Memory B cell (primary cell): ENCODE results near the gene TMTC2.

Experiments used
- ATAC-seq: fragments of 150-1000 bp; cut with Tn5 transposase; 2 replicates; pipeline ENCODE4 v1.10.0; 2021; ENCODE audit warnings: low read depth, mild to moderate bottlenecking, moderate library complexity
- DNase-seq, 2 donors: peaks; one replicate each; pipeline ENCODE4 v3.0.0; 2022; ENCODE audit warnings: low spot score in 2 of 2
- H3K27ac Mint-ChIP-seq: one replicate; pipeline ENCODE4 v1.8.0; 2022; ENCODE audit warnings: mild to moderate bottlenecking, moderate library complexity, mixed read lengths
- H3K27me3 Mint-ChIP-seq: one replicate; pipeline ENCODE4 v1.8.0; 2022; ENCODE audit warnings: mixed read lengths
- H3K36me3 Mint-ChIP-seq: one replicate; pipeline ENCODE4 v1.8.0; 2022; ENCODE audit warnings: mild to moderate bottlenecking, mixed read lengths
- H3K4me1 Mint-ChIP-seq: one replicate; pipeline ENCODE4 v1.8.0; 2022; ENCODE audit warnings: mixed read lengths
- H3K4me3 Mint-ChIP-seq: one replicate; pipeline ENCODE4 v1.8.0; 2022; ENCODE audit warnings: mild to moderate bottlenecking, moderate library complexity, mixed read lengths
- H3K9me3 Mint-ChIP-seq: one replicate; pipeline ENCODE4 v1.8.0; 2022; ENCODE audit warnings: mixed read lengths

The TMTC2 gene

DNA sequence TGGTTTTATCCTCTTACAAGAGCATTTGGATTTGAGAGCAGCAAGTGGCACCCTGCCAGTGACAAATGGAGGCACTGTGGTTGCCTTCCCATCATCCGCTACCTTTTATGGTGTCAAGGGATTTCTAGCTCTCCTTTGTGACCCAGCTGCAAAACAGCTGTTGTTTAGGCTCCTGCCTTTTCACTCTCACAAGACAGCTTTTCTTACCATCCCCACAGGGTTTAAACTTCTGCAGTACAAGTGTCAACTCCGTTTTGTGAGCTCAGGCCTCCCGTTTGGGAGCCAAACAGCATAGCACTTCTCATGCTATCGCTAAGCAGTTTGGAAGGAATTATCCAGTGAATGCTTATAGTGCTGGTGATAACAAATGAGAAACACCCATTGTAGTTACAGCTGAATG lies 331.4 kb downstream of the TMTC2 start:
- no peak for ATAC-seq
- Mint-ChIP-seq H3K36me3 (no peaks in the 10 kb centered on the region), H3K4me3 (no peak overlapping the region)

DNA sequence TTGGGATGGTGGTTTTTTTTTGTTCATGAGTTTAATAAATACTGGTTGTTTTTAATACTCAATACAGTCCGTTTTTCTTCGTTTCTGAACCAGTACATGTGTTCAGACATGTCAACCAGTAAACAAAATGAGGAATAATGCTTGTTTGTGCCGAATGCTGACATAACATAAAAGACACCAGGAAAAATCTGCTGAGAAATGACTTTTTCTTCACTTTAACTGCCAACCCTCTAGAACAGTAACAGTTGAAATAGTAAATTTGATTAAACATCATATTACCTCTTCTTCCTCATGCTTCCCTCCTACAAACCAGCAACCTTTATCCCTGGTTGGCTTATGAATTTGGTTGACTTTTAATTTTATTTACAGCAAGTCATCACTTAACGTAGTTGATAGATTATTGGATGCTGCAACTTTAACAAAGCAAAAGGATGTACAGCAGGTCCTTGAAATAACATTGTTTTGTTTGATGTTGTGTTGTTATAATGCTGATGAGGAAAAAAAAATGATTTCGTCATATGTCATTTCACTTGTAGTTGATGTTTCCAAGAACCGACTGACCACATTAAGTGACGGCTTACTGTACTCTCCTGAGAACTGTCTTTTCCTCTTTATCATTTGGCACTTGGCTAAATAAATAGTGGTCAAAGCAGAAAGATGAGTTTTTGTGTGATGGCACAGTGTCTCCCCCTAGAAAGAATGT lies 340.5 kb downstream of the TMTC2 start:
- Mint-ChIP-seq H3K27me3 (no peaks in the 10 kb centered on the region), H3K9me3 (no peaks in the 10 kb centered on the region), H3K27ac (no peak overlapping the region), H3K4me1 (no peaks in the 10 kb centered on the region), H3K36me3 (no peaks in the 10 kb centered on the region), H3K4me3 (no peak overlapping the region)
- DNase-seq (no peak), ATAC-seq (no peak)

More for the DNA sequence above, 331.4 kb downstream of the TMTC2 start:
- Mint-ChIP-seq H3K4me1 (no peaks in the 10 kb centered on the region), H3K27ac (no peak overlapping the region), H3K9me3 (no peaks in the 10 kb centered on the region), H3K27me3 (no peaks in the 10 kb centered on the region)
- DNase-seq = no peak

DNA sequence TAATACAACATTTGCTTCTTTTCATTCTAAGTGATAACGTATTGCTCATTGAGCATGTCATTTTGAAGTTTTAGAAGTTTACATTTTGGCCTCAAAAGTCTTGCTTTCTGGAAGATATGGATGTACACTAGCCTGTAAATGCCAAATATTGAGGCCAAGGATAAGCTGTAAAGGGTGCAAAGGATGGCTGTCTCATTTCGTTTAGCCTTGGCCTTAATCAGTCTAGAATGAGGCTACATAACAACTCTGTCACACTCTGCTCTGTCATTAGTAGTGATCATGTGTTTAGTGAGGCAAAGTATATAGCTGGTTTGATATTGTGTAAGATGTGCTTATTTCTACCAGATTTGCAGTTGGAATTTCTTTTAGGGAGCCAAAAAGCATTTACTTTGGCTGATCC lies 344.5 kb downstream of the TMTC2 start:
- H3K4me1 Mint-ChIP-seq = no peaks in the 10 kb centered on the region

DNA sequence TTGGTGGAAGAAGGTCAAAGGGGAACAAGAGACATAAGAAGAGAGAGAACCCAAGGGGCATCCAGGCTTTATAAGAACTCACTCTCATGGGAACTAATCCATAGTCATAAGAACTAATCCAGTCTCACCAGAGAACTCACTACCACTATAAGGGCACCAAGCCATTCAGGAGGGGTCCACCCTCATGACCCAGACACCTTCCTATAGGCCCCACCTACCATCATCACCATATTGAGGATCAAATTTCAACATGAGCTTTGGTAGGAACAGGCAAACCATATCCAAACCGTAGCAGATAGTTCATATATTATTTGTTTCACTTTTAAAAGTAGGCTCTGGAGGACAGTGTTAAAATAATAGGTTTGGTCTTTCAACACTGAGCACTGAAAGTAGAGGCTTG lies 350.1 kb downstream of the TMTC2 start:
- DNase-seq (no peak), ATAC-seq (no peak)
- no peaks in the 10 kb centered on the region for H3K4me1 Mint-ChIP-seq
- no peak overlapping the region for H3K4me3 Mint-ChIP-seq
- no peaks in the 10 kb centered on the region for H3K27me3 Mint-ChIP-seq
- H3K9me3 Mint-ChIP-seq = no peaks in the 10 kb centered on the region
- no peak overlapping the region for H3K27ac Mint-ChIP-seq
- no peaks in the 10 kb centered on the region for H3K36me3 Mint-ChIP-seq

More for the DNA sequence above, 344.5 kb downstream of the TMTC2 start:
- H3K36me3 Mint-ChIP-seq = no peaks in the 10 kb centered on the region
- DNase-seq (no peak), ATAC-seq (no peak)
- no peak overlapping the region for H3K4me3 Mint-ChIP-seq
- no peak overlapping the region for H3K27ac Mint-ChIP-seq
- no peaks in the 10 kb centered on the region for H3K27me3 Mint-ChIP-seq
- H3K9me3 Mint-ChIP-seq = no peaks in the 10 kb centered on the region

DNA sequence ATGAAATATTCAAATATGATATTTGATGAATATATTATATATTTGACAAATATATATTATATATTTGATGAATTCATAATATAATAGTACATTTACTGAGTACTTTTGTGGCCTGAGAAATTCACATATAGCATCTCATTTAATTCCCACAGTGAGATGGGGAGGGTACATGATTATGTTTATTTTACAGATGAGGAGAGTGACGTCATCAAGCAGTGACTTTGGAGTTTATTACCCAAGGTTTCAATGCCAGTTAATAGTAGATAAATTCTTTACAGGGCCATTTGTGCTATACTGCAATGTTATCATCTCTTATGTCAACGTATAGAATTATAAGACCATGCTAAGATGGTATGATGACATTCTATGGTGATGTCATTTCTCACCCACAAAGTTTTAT lies 352.7 kb downstream of the TMTC2 start:
- no peak overlapping the region for H3K27ac Mint-ChIP-seq
- H3K4me3 Mint-ChIP-seq = no peak overlapping the region
- ATAC-seq (no peak), DNase-seq (no peak)
- H3K4me1 Mint-ChIP-seq = no peaks in the 10 kb centered on the region
- no peaks in the 10 kb centered on the region for H3K9me3 Mint-ChIP-seq
- H3K27me3 Mint-ChIP-seq = no peaks in the 10 kb centered on the region
- H3K36me3 Mint-ChIP-seq = no peaks in the 10 kb centered on the region

DNA sequence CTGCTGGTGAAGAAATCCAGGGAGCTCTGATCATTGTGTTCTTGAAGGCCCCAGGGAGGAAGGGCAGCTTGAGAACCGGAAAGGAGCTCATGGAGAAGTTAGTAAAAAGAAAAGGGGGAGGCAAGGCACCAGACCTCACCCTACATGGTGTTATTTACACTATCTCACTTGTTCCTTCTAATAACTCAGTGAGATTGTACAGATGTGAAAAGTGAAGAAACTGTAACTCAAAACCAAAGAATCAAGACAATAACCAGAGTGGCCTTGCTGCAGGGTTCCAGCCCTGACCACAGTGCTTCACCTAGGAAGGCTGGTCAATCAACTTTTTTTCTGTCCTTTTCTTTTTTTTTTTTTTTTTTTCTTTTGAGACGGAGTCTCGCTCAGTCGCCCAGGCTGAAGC lies 353.6 kb downstream of the TMTC2 start:
- no peak for DNase-seq
- no peaks in the 10 kb centered on the region for H3K36me3 Mint-ChIP-seq
- ATAC-seq = no peak
- no peak overlapping the region for H3K4me3 Mint-ChIP-seq
- no peaks in the 10 kb centered on the region for H3K4me1 Mint-ChIP-seq
- no peaks in the 10 kb centered on the region for H3K27me3 Mint-ChIP-seq
- H3K27ac Mint-ChIP-seq = no peak overlapping the region
- H3K9me3 Mint-ChIP-seq = no peaks in the 10 kb centered on the region

DNA sequence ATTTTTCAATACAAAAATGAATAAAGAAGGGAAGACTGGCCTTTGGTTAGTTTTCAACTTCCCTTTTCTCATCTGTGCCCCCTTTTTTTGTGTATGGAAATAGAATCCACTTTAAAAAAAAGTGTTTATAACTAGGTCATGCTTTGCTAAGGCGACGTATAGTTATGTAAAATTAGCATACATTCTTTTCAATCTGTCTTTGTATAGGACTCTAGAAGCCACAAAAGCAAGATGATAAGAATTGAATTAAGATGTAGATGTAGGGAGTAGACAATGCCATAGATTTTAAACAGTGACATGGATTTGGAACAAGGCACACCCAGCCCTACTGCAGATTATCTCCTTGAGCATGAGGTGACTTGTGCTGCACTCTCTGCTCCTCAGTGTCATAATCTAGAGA lies 354.3 kb downstream of the TMTC2 start:
- Mint-ChIP-seq H3K36me3 (no peaks in the 10 kb centered on the region), H3K9me3 (no peaks in the 10 kb centered on the region), H3K4me1 (no peaks in the 10 kb centered on the region), H3K27me3 (no peaks in the 10 kb centered on the region), H3K4me3 (no peak overlapping the region), H3K27ac (no peak overlapping the region)
- ATAC-seq = no peak
- no peak for DNase-seq

DNA sequence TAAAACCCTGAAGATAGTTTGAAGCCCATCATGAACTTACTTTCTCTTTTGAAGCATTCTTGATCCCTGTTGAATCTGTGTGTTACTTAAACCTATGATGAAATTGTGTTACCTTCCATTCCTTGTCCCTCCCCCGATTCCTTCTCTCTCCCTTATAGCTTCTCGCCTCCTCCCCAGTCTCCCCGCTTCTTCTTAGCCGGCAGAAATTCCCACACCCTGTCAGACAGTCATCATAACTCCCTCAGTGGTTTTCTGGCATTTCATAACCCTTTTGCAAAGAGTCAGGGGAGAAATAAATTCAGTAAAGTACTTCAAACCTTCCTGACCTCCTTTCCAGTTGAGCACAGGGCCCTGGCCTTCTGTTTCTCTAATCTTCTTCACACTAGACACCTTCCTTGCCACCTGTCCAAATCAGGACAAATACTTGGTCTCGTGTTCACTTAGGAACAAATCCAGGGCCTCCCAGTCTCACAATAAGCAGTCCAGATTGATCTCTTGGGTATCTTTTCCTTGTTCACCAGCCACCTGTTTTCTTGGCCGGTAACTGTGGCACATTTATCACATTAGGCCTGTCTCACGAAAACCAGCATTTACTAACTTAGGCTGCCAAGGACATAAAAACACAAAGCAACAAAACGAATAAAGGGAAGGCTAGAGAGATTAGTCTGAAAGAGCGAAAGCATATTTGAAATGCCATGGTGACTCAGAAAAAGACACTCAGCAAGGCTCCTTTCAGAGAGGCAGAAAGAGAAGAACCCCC lies 355.9 kb downstream of the TMTC2 start:
- H3K4me1 Mint-ChIP-seq = no peaks in the 10 kb centered on the region
- H3K27me3 Mint-ChIP-seq = no peaks in the 10 kb centered on the region
- no peak overlapping the region for H3K27ac Mint-ChIP-seq
- H3K4me3 Mint-ChIP-seq = no peak overlapping the region
- H3K9me3 Mint-ChIP-seq = no peaks in the 10 kb centered on the region
- DNase-seq (no peak), ATAC-seq (no peak)
- H3K36me3 Mint-ChIP-seq = no peaks in the 10 kb centered on the region

DNA sequence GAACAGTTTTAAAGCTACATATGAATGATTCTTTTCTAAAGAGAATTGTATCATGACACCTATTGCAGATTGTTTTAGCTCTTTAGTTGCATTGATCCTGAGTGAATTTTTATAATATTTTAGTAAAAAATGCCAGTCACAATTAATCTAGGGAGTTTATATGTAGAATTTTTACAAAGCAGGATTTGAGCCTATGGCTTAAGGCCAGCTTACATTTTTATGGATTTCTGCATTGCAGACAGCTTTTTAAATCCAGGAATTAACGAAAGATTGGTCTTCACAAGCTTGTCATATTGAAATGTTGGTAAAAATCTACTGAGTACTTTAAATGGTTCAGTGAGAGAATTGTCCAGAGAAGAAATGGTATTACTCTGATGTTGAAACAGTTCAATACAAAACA lies 358.0 kb downstream of the TMTC2 start:
- no peak for ATAC-seq
- Mint-ChIP-seq H3K4me1 (no peaks in the 10 kb centered on the region), H3K4me3 (no peak overlapping the region), H3K9me3 (peaks cover 3% of the 10 kb centered on the region), H3K27me3 (no peaks in the 10 kb centered on the region), H3K27ac (no peak overlapping the region), H3K36me3 (no peaks in the 10 kb centered on the region)
- no peak for DNase-seq

DNA sequence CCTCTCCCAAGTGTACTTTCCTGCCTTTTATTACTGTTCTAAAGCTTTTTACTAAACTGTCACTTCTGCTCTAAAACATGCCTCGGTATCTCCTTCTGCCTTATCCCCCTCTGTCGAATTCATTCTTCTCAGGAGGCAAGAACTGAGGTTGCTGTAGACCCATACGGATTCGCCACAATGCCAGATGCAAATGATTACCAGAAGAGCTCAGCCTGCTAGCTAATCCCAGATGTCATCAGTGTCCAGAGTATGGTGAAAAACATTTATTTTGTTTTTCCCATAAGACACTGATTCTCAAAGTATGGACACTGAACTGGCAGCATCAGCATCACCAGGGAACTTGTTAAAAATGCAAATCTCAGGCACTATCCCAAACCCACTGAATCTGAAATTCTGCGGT lies 359.3 kb downstream of the TMTC2 start:
- Mint-ChIP-seq H3K36me3 (no peaks in the 10 kb centered on the region), H3K9me3 (peaks cover 3% of the 10 kb centered on the region), H3K27me3 (no peaks in the 10 kb centered on the region), H3K4me3 (no peak overlapping the region), H3K27ac (no peak overlapping the region), H3K4me1 (no peaks in the 10 kb centered on the region)
- ATAC-seq (no peak), DNase-seq (no peak)

DNA sequence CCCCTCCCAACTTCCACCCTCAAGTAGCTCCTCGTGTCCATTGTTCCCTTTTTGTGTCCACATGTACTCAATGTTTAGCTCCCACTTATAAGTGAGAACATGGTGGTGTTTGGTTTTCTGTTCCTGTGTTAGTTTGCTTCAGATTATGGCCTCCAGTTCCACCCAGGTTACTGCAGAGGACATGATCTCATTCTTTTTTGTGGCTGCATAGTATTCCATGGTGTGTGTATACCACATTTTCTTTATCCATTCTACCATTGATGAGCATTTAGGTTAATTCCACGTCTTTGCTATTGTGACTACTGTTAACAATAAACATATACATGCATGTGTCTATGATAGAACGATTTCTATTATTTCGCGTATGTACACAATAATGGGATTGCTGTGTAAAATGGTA lies 362.6 kb downstream of the TMTC2 start:
- peaks cover 3% of the 10 kb centered on the region for H3K9me3 Mint-ChIP-seq
- no peaks in the 10 kb centered on the region for H3K27me3 Mint-ChIP-seq
- DNase-seq = no peak
- no peaks in the 10 kb centered on the region for H3K4me1 Mint-ChIP-seq
- H3K36me3 Mint-ChIP-seq = peaks cover 3% of the 10 kb centered on the region
- H3K27ac Mint-ChIP-seq = no peak overlapping the region
- ATAC-seq = no peak
- H3K4me3 Mint-ChIP-seq = no peak overlapping the region

DNA sequence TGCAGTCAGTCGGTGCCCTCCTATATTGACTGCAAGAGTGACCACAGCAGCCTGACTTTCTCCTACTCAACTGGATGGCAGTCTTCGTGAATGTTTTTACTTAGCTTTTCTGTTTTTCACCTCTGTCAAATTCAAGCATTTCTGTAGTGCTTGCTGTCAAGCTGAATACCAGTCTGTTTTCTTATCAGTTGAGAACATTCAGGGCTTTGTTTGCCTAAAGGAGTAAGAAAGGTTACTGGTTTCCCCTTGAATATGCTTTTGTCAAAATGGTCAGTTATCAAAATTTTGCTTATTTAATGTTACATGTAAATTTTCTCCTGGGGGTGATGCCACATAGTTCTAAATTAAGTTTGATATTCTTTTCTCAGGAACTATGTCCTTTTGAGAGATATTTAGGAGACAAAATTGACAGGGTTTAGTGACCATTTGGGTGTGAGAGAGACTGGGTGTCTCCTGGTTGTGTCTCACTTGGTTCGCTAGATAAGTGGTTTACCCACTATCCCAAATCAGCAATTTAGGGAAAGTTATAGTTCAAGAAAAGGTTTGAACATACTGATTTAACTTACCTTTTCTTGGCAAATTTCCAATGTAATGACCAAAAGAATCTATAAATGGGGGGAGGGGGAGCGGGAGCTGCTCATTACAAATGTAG lies 366.3 kb downstream of the TMTC2 start:
- Mint-ChIP-seq H3K4me3 (no peak overlapping the region), H3K4me1 (no peaks in the 10 kb centered on the region), H3K9me3 (peaks cover 3% of the 10 kb centered on the region), H3K27me3 (no peaks in the 10 kb centered on the region), H3K27ac (no peak overlapping the region), H3K36me3 (peaks cover 6% of the 10 kb centered on the region)
- ATAC-seq (no peak), DNase-seq (no peak)

DNA sequence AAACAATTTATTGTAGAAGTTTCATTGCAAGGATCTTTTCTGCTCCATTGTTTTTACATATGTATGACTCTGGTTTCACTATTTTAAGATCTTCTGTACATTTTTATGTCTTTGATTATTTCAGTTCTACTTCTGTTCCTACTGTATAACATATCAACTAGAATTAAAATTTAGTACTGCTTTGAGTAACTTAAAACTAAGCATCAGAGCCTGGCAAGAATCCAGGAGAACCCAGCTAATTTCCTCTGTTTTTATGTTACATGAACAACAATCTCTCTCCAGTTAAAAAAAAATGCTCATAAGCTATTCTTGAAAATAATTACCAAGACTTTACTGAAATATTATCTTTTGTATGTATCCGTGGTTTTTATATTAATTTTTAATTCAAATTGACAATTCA lies 370.7 kb downstream of the TMTC2 start:
- H3K4me1 Mint-ChIP-seq = no peaks in the 10 kb centered on the region

DNA sequence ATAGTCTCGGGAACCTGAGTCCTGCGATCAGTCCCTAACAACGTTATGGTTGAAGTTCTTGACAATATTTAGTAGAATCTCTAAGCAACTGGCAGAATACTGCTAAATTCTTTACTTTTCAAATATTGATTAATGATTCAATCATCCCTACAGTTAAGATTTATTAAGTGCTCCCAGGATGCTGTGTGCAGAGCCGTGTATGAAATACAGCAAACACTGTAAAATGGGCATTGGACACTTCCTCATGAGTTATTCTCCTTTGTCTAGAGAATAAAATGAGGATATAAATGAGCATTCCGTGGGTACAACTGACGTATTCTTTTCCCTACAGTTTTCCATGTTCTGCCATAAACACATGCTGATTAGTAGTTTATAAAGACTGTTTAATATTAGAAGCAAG lies 372.4 kb downstream of the TMTC2 start:
- no peaks in the 10 kb centered on the region for H3K9me3 Mint-ChIP-seq
- H3K27ac Mint-ChIP-seq = no peak overlapping the region
- no peak for DNase-seq
- no peak overlapping the region for H3K4me3 Mint-ChIP-seq
- peaks cover 3% of the 10 kb centered on the region for H3K36me3 Mint-ChIP-seq
- no peak for ATAC-seq
- H3K4me1 Mint-ChIP-seq = no peaks in the 10 kb centered on the region
- H3K27me3 Mint-ChIP-seq = no peaks in the 10 kb centered on the region

More for the DNA sequence above, 370.7 kb downstream of the TMTC2 start:
- Mint-ChIP-seq H3K4me3 (no peak overlapping the region), H3K9me3 (no peaks in the 10 kb centered on the region), H3K27me3 (no peaks in the 10 kb centered on the region), H3K27ac (no peak overlapping the region), H3K36me3 (peaks cover 3% of the 10 kb centered on the region)
- no peak for DNase-seq
- no peak for ATAC-seq
